ENCODE results near the gene MYZAP. TPM values are rescaled to one million over a fixed set of nuclear protein-coding genes. Genes with fewer than 3 reads are reported as not detected.

MYZAP gene
- polyA plus RNA-seq, 10 donors: 1.9 to 4.7 (median 3.5) TPM

- no peak for DNase-seq
Measured at GRCh38 chr15:57625703-57626448, 34.2 kb downstream of the MYZAP start.

- no peak for DNase-seq
Measured at GRCh38 chr15:57626713-57627440, 35.2 kb downstream of the MYZAP start.

GRCh38 chr15:57631386-57632110 is 39.8 kb downstream of the MYZAP start:
- peak in 1 of 3 donors; percentile 41 for DNase-seq

GRCh38 chr15:57634290-57634689 is 42.6 kb downstream of the MYZAP start:
- no peak for DNase-seq

- DNase-seq: no peak
Measured at GRCh38 chr15:57635300-57635909, 43.7 kb downstream of the MYZAP start.

GRCh38 chr15:57637846-57638245 is 46.1 kb downstream of the MYZAP start:
- no peak for DNase-seq

GRCh38 chr15:57639306-57639705 is 47.6 kb downstream of the MYZAP start:
- DNase-seq: no peak

GRCh38 chr15:57640930-57641682 is 49.4 kb downstream of the MYZAP start:
- DNase-seq: peak in 2 of 3 donors; percentile 7 to 47

GRCh38 chr15:57643826-57644225 is 52.1 kb downstream of the MYZAP start:
- no peak for DNase-seq

GRCh38 chr15:57646087-57646486 is 54.4 kb downstream of the MYZAP start:
- DNase-seq: no peak

- no peak for DNase-seq
Measured at GRCh38 chr15:57647071-57647790, 55.5 kb downstream of the MYZAP start.

- no peak for DNase-seq
Measured at GRCh38 chr15:57647791-57648130, 56.1 kb downstream of the MYZAP start.

- no peak for DNase-seq
Measured at GRCh38 chr15:57649138-57649537, 57.4 kb downstream of the MYZAP start.

- peak in 1 of 3 donors; percentile 41 for DNase-seq
Measured at GRCh38 chr15:57651445-57651844, 59.7 kb downstream of the MYZAP start.

GRCh38 chr15:57652481-57652880 is 60.8 kb downstream of the MYZAP start:
- no peak for DNase-seq

- DNase-seq: peak; percentile 56 to 80 (median 67)
Measured at GRCh38 chr15:57654153-57654852, 62.6 kb downstream of the MYZAP start.

- DNase-seq: no peak
Measured at GRCh38 chr15:57655053-57655452, 63.3 kb downstream of the MYZAP start.

- DNase-seq: no peak
Measured at GRCh38 chr15:57655809-57656208, 64.1 kb downstream of the MYZAP start.

GRCh38 chr15:57656434-57656833 is 64.7 kb downstream of the MYZAP start:
- no peak for DNase-seq

- DNase-seq: no peak
Measured at GRCh38 chr15:57657619-57658018, 65.9 kb downstream of the MYZAP start.

All from muscle of back (tissue), 11 donors.